ENCODE measurements around the gene TMEM234. TPM values are rescaled to one million over a fixed set of nuclear protein-coding genes. Genes with fewer than 3 reads are reported as not detected.

Gene TMEM234
- total RNA-seq: 10 to 100 TPM in 1 of 2 experiments, 1 to 10 TPM in 1; 9.2 to 12.0 TPM

- ChIA-PET CTCF (interaction anchor here (1.8 kb wide), 1 partner anchor 25 kb away, joined by 4 read pairs; the partner anchor contains the start of gene FAM167B), POLR2A (interaction anchor here (1.1 kb wide), 1 partner anchor 17 kb away, joined by 3 read pairs; the partner anchor contains the start of gene IQCC)
These were observed at the start of gene TMEM234, which contains the start of gene EIF3I for GRCh38 chr1:32221980-32222755. Gene TMEM234 (minus strand): TSS chr1:32222353. CDS start chr1:32222322, 31 bp downstream. Gene EIF3I (plus strand): TSS chr1:32222407. CDS start chr1:32222442, 35 bp downstream.

GRCh38 chr1:32269744-32270143 lies 47.6 kb upstream of the TMEM234 start:
- POLR2A ChIA-PET: interaction anchor here (0.6 to 0.7 kb wide), 2 partner anchors 9 to 21 kb away, joined by 3 to 6 read pairs; no protein-coding TSS in a partner anchor
- CTCF ChIA-PET: interaction anchor here (2.0 kb wide), 1 partner anchor 55 kb away, joined by 6 read pairs; no protein-coding TSS in a partner anchor

- CTCF ChIA-PET: interaction anchor here (1.9 to 2.1 kb wide), 2 partner anchors 10 to 17 kb away, joined by 5 read pairs; no protein-coding TSS in a partner anchor
- POLR2A ChIA-PET: no interaction called here
These were observed 44.9 kb upstream of the TMEM234 start for GRCh38 chr1:32266921-32267591.

- CTCF ChIA-PET: interaction anchor here (0.7 to 2.1 kb wide), 7 partner anchors 8 to 477 kb away, joined by 3 to 5 read pairs (median 4); no protein-coding TSS in a partner anchor
- POLR2A ChIA-PET: interaction anchor here (0.7 to 0.8 kb wide), 2 partner anchors 10 to 15 kb away, joined by 3 to 5 read pairs; partner anchors contain the start of gene LCK
These were observed 43.7 kb upstream of the TMEM234 start for GRCh38 chr1:32265846-32266245.

- CTCF ChIA-PET: interaction anchor here (1.4 kb wide), 1 partner anchor 22 kb away, joined by 3 read pairs; no protein-coding TSS in a partner anchor
- POLR2A ChIA-PET: no interaction called here
These were observed 41.6 kb upstream of the TMEM234 start for GRCh38 chr1:32263744-32264143.

GRCh38 chr1:32263236-32263593 lies 41.1 kb upstream of the TMEM234 start:
- POLR2A ChIA-PET: interaction anchor here (0.6 to 1.2 kb wide), 2 partner anchors 9 to 14 kb away, joined by 3 to 6 read pairs; no protein-coding TSS in a partner anchor

GRCh38 chr1:32257227-32257508 lies 35.0 kb upstream of the TMEM234 start:
- CTCF ChIA-PET: interaction anchor here (1.4 kb wide), 3 partner anchors 9 to 17 kb away, joined by 3 to 7 read pairs (median 3); no protein-coding TSS in a partner anchor

More at GRCh38 chr1:32263236-32263593, 41.1 kb upstream of the TMEM234 start:
- CTCF ChIA-PET: interaction anchor here (1.3 to 1.4 kb wide), 2 partner anchors 22 to 47 kb away, joined by 3 read pairs; no protein-coding TSS in a partner anchor

GRCh38 chr1:32256473-32257226 lies 34.5 kb upstream of the TMEM234 start:
- POLR2A ChIA-PET: interaction anchor here (0.6 to 1.0 kb wide), 3 partner anchors 35 to 442 kb away, joined by 4 read pairs; partner anchors contain the start of gene HDAC1
- CTCF ChIA-PET: interaction anchor here (1.4 to 2.1 kb wide), 4 partner anchors 8 to 16 kb away, joined by 3 to 7 read pairs (median 5); no protein-coding TSS in a partner anchor

More at GRCh38 chr1:32257227-32257508, 35.0 kb upstream of the TMEM234 start:
- POLR2A ChIA-PET: interaction anchor here (0.6 to 1.0 kb wide), 2 partner anchors 34 to 442 kb away, joined by 4 read pairs; partner anchors contain the start of gene HDAC1

GRCh38 chr1:32255072-32256071 lies 33.2 kb upstream of the TMEM234 start:
- CTCF ChIA-PET: interaction anchor here (1.0 to 2.1 kb wide), 2 partner anchors 10 to 15 kb away, joined by 4 to 7 read pairs; no protein-coding TSS in a partner anchor

GRCh38 chr1:32250893-32251716 lies 29.0 kb upstream of the TMEM234 start, which contains the start of gene LCK:
Gene LCK (plus strand): TSS chr1:32251265. CDS start chr1:32274330, 23,065 bp downstream.
- ChIA-PET POLR2A (interaction anchor here (0.6 to 4.2 kb wide), 9 partner anchors 10 to 307 kb away, joined by 3 to 20 read pairs (median 5); partner anchors contain the start of genes HDAC1, KPNA6 and MARCKSL1), CTCF (interaction anchor here (1.5 to 6.7 kb wide), 4 partner anchors 12 to 82 kb away, joined by 4 to 59 read pairs (median 4); no protein-coding TSS in a partner anchor)

More at GRCh38 chr1:32255072-32256071, 33.2 kb upstream of the TMEM234 start:
- POLR2A ChIA-PET: interaction anchor here (0.6 to 0.9 kb wide), 4 partner anchors 11 to 48 kb away, joined by 3 to 7 read pairs (median 5); no protein-coding TSS in a partner anchor

- CTCF ChIA-PET: interaction anchor here (1.1 to 6.7 kb wide), 9 partner anchors 11 to 83 kb away, joined by 3 to 59 read pairs (median 6); no protein-coding TSS in a partner anchor
- POLR2A ChIA-PET: interaction anchor here (0.5 to 4.2 kb wide), 8 partner anchors 9 to 377 kb away, joined by 3 to 20 read pairs (median 6); partner anchors contain the start of genes HDAC1, KPNA6 and MARCKSL1
These were observed 27.8 kb upstream of the TMEM234 start for GRCh38 chr1:32249831-32250525.

GRCh38 chr1:32247983-32248889 lies 26.1 kb upstream of the TMEM234 start:
- CTCF ChIA-PET: interaction anchor here (0.5 to 6.7 kb wide), 24 partner anchors 9 to 382 kb away, joined by 3 to 59 read pairs (median 4); partner anchors contain the start of genes CCDC28B, EIF3I, HDAC1 and TMEM234
- POLR2A ChIA-PET: interaction anchor here (0.6 to 3.6 kb wide), 7 partner anchors 7 to 62 kb away, joined by 3 to 20 read pairs (median 3); partner anchors contain the start of gene HDAC1

GRCh38 chr1:32247452-32247851 lies 25.3 kb upstream of the TMEM234 start:
- CTCF ChIA-PET: interaction anchor here (1.0 to 6.7 kb wide), 12 partner anchors 9 to 139 kb away, joined by 3 to 59 read pairs (median 5); partner anchors contain the start of genes EIF3I and TMEM234
- POLR2A ChIA-PET: interaction anchor here (0.6 to 1.3 kb wide), 2 partner anchors 31 to 45 kb away, joined by 3 read pairs; partner anchors contain the start of gene HDAC1

GRCh38 chr1:32246888-32247273 lies 24.7 kb upstream of the TMEM234 start, which contains the start of gene FAM167B:
Gene FAM167B (plus strand): TSS chr1:32247222. CDS start chr1:32247422, 200 bp downstream.
- CTCF ChIA-PET: interaction anchor here (0.6 to 6.7 kb wide), 7 partner anchors 8 to 33 kb away, joined by 3 to 59 read pairs (median 7); partner anchors contain the start of genes EIF3I and TMEM234
- POLR2A ChIA-PET: no interaction called here

Data from activated CD8-positive, alpha-beta memory T cell treated with anti-CD3 and anti-CD28 coated beads for 36 hours (primary cell).